Ectodermal cell (in vitro differentiated cells): ENCODE results near the gene MX2.

Experiments used
- H3K27ac ChIP-seq: 2 replicates; pipeline ENCODE4 v1.7.0; 2013; ENCODE audit warnings: mild to moderate bottlenecking, low read depth, low read length; ENCODE audit not compliant: insufficient read depth, poor library complexity, severe bottlenecking
- H3K27me3 ChIP-seq: 2 replicates; pipeline ENCODE4 v1.7.0; 2013; ENCODE audit warnings: mild to moderate bottlenecking, low read length; ENCODE audit not compliant: insufficient read depth, control insufficient read depth, poor library complexity, severe bottlenecking
- H3K36me3 ChIP-seq: one replicate; pipeline ENCODE4 v1.7.0; 2013; ENCODE audit warnings: low read length; ENCODE audit not compliant: control insufficient read depth, insufficient read depth
- H3K4me1 ChIP-seq: one replicate; pipeline ENCODE4 v1.7.0; 2013; ENCODE audit warnings: low read length; ENCODE audit not compliant: control insufficient read depth, insufficient read depth
- H3K4me3 ChIP-seq: 2 replicates; pipeline ENCODE4 v1.7.0; 2013; ENCODE audit warnings: low read depth, low read length, control low read depth; ENCODE audit not compliant: insufficient read depth
- H3K9me3 ChIP-seq: 2 replicates; pipeline ENCODE4 v1.7.0; 2013; ENCODE audit warnings: mild to moderate bottlenecking, low read length, moderate library complexity; ENCODE audit not compliant: control insufficient read depth
- WGBS, 2 experiments: methylation state at CpG; one replicate each; pipeline ENCODE4 v1.1.7; 2013; ENCODE audit warnings: missing lambda C conversion rate in 2 of 2; 5-methylcytosine and 5-hydroxymethylcytosine counted together

Gene MX2

GRCh38 chr21:41426676-41427404 is 65.0 kb downstream of the MX2 start:
- Histone ChIP-seq H3K4me3 (peak overlapping the region; percentile 45), H3K4me1 (no peaks in the 10 kb centered on the region), H3K9me3 (no peaks in the 10 kb centered on the region), H3K36me3 (no peaks in the 10 kb centered on the region), H3K27me3 (peaks cover 47% of the 10 kb centered on the region), H3K27ac (no peak overlapping the region)
- 28 to 30% methylated on average over 41 of the region's 41 CpGs for WGBS, 2 experiments

GRCh38 chr21:41427556-41427955 is 65.7 kb downstream of the MX2 start:
- H3K9me3 ChIP-seq, result no peaks in the 10 kb centered on the region
- no peaks in the 10 kb centered on the region for H3K4me1 ChIP-seq
- no peak overlapping the region for H3K27ac ChIP-seq
- 89 to 90% methylated on average over 8 of the region's 8 CpGs for WGBS, 2 experiments
- peaks cover 47% of the 10 kb centered on the region for H3K27me3 ChIP-seq
- H3K36me3 ChIP-seq, result no peaks in the 10 kb centered on the region
- H3K4me3 ChIP-seq, result no peak overlapping the region

- Histone ChIP-seq H3K36me3 (no peaks in the 10 kb centered on the region), H3K9me3 (no peaks in the 10 kb centered on the region), H3K27ac (no peak overlapping the region), H3K27me3 (peaks cover 47% of the 10 kb centered on the region), H3K4me1 (no peaks in the 10 kb centered on the region), H3K4me3 (no peak overlapping the region)
- WGBS, 2 experiments, result 92 to 93% methylated on average over 8 of the region's 8 CpGs
These were observed 66.5 kb downstream of the MX2 start for GRCh38 chr21:41428311-41428710.

GRCh38 chr21:41428847-41429246 is 67.0 kb downstream of the MX2 start:
- Histone ChIP-seq H3K4me1 (no peaks in the 10 kb centered on the region), H3K27ac (no peak overlapping the region), H3K36me3 (no peaks in the 10 kb centered on the region), H3K9me3 (no peaks in the 10 kb centered on the region), H3K4me3 (no peak overlapping the region), H3K27me3 (peaks cover 47% of the 10 kb centered on the region)
- WGBS, 2 experiments, result 89 to 93% methylated on average over 6 of the region's 6 CpGs

- Histone ChIP-seq H3K27ac (no peak overlapping the region), H3K9me3 (no peaks in the 10 kb centered on the region), H3K4me3 (no peak overlapping the region), H3K36me3 (no peaks in the 10 kb centered on the region), H3K27me3 (peaks cover 45% of the 10 kb centered on the region), H3K4me1 (no peaks in the 10 kb centered on the region)
- WGBS, 2 experiments, result 94 to 96% methylated on average over 3 of the region's 3 CpGs
These were observed 67.5 kb downstream of the MX2 start for GRCh38 chr21:41429305-41429704.

- H3K27ac ChIP-seq, result no peak overlapping the region
- WGBS, 2 experiments, result 88 to 96% methylated on average over 8 to 9 of the region's 9 CpGs
- no peak overlapping the region for H3K4me3 ChIP-seq
- no peaks in the 10 kb centered on the region for H3K4me1 ChIP-seq
- H3K27me3 ChIP-seq, result peaks cover 38% of the 10 kb centered on the region
- H3K9me3 ChIP-seq, result no peaks in the 10 kb centered on the region
- no peaks in the 10 kb centered on the region for H3K36me3 ChIP-seq
These were observed 68.2 kb downstream of the MX2 start for GRCh38 chr21:41429925-41430491.

GRCh38 chr21:41431788-41432548 is 70.1 kb downstream of the MX2 start:
- no peaks in the 10 kb centered on the region for H3K9me3 ChIP-seq
- H3K4me3 ChIP-seq, result no peak overlapping the region
- H3K36me3 ChIP-seq, result no peaks in the 10 kb centered on the region
- no peaks in the 10 kb centered on the region for H3K4me1 ChIP-seq
- WGBS, 2 experiments, result 84% methylated on average over 16 of the region's 16 CpGs
- H3K27ac ChIP-seq, result no peak overlapping the region
- peaks cover 19% of the 10 kb centered on the region for H3K27me3 ChIP-seq

- Histone ChIP-seq H3K36me3 (no peaks in the 10 kb centered on the region), H3K4me3 (no peak overlapping the region), H3K27me3 (peaks cover 10% of the 10 kb centered on the region), H3K27ac (no peak overlapping the region), H3K4me1 (no peaks in the 10 kb centered on the region), H3K9me3 (no peaks in the 10 kb centered on the region)
- WGBS, 2 experiments, result 75 to 78% methylated on average over 10 of the region's 10 CpGs
These were observed 71.0 kb downstream of the MX2 start for GRCh38 chr21:41432562-41433460.

GRCh38 chr21:41433566-41433965 is 71.7 kb downstream of the MX2 start:
- Histone ChIP-seq H3K4me3 (no peak overlapping the region), H3K27me3 (peaks cover 3% of the 10 kb centered on the region), H3K36me3 (no peaks in the 10 kb centered on the region), H3K9me3 (no peaks in the 10 kb centered on the region), H3K4me1 (no peaks in the 10 kb centered on the region), H3K27ac (no peak overlapping the region)
- WGBS, 2 experiments, result 80 to 97% methylated on average over 1 to 2 of the region's 2 CpGs
